Measurements from ENCODE around the gene PLCB1.
"Not testable (repeated sequence)": the region's sequence is repeated elsewhere in the genome, so short reads cannot be mapped to it uniquely, and the experiment has no call there.

PLCB1 gene

DNA sequence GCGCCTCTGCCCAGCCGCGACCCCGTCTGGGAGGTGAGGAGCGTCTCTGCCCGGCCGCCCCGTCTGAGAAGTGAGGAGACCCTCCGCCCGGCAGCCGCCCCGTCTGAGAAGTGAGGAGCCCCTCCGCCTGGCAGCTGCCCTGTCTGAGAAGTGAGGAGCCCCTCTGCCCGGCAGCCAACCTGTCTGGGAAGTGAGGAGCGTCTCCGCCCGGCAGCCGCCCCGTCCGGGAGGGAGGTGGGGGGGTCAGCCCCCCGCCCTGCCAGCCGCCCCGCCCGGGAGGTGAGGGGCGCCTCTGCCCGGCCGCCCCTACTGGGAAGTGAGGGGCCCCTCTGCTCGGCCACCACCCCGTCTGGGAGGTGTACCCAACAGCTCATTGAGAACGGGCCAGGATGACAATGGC lies 512.4 kb downstream of the PLCB1 start:
- FAIRE-seq; DNase-seq (ENCODE audit: low spot score): not testable (repeated sequence)

- no peak for DNase-seq (ENCODE audit: low spot score)
- FAIRE-seq: no peak
Observed at GRCh38 chr20:8645326-8645725, 513.3 kb downstream of the PLCB1 start.

DNA sequence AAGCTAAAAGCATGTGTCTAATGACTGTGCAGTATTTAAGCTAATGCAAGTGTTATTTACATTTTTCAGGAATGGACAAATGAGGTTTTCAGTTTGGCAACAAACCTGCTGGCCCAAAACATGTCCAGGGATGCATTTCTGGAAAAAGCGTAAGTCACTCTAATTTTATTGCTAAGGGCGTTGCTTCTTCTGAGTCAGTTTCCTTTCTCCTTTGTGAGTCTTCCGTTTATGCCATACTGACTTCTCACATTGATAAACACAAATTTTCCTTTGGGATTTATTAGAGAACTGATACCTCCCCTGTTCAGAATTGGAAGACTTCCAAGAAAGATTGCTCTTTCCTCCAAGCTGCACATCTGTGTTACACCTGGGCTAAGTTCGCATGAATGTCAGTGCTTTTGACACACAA lies 514.0 kb downstream of the PLCB1 start:
- DNase-seq (ENCODE audit: low spot score) (peak; percentile 27), FAIRE-seq (no peak)

GRCh38 chr20:8646716-8647115 lies 514.6 kb downstream of the PLCB1 start:
- DNase-seq (ENCODE audit: low spot score) (peak; percentile 49), FAIRE-seq (no peak)

DNA sequence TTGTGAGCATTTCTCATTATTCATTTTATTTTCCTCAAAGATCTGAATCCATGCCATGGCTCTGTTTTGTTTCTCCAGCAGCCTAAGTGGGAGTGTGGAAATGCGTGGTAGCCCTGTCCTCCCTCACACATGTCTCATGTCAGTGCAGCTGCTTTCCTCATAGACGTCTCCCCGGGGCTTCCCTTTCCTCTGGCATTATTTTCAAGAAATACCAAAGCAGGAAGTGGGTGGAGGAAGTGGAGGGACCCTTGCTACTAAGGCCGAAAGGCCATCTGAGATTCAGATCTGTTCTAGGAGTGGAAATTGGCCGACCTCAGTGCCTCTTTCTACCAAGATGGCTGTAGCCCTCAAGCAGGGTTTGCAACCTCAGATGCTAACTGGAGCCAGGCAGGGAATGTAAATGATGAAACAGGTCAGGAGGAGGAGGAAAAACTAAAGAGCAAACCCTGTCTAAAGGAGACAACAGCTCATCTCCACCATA lies 515.9 kb downstream of the PLCB1 start:
- FAIRE-seq (no peak), DNase-seq (ENCODE audit: low spot score) (no peak)

DNA sequence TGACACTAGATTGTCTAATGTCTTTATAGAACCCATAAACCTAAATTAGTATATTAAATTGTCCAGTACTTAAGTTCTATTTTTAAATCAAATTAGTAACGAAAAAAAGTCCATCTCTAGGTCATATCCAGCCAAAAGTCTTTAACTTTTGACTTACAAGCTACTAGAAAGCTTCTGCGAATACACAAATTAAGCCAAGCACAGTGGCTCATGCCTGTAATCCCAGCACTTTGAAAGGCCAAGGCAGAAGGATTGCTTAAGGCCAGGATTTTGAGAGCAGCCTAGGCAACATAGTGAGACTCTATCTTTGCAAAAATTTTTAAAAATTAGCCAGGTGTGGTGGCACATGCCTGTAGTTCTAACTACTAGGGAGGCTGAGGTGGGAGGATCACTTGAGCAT lies 516.4 kb downstream of the PLCB1 start:
- DNase-seq (ENCODE audit: low spot score) (no peak), FAIRE-seq (no peak)

DNA sequence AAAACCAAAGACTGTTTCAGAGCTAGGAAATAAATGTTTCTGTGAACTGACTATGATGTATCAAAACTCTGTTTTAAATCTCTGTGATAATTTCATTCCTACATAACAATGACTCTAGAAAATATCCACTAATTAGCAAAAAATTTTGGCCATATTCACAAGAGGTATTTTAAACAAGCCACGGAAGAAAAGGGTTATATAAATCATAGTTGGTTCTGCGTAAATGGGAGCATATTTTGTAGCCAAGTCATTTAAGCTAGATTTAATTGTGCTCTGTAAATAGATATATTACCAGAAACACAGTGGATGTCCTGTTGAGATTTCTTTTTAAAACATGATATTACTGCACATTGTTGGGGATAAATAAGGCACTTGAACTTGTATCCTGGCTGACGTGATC lies 520.3 kb downstream of the PLCB1 start:
- no peak for FAIRE-seq
- DNase-seq (ENCODE audit: low spot score): no peak

- no peak for FAIRE-seq
- no peak for DNase-seq (ENCODE audit: low spot score)
Observed at GRCh38 chr20:8654486-8654885, 522.4 kb downstream of the PLCB1 start.

GRCh38 chr20:8656335-8656734 lies 524.3 kb downstream of the PLCB1 start:
- FAIRE-seq: no peak
- no peak for DNase-seq (ENCODE audit: low spot score)

DNA sequence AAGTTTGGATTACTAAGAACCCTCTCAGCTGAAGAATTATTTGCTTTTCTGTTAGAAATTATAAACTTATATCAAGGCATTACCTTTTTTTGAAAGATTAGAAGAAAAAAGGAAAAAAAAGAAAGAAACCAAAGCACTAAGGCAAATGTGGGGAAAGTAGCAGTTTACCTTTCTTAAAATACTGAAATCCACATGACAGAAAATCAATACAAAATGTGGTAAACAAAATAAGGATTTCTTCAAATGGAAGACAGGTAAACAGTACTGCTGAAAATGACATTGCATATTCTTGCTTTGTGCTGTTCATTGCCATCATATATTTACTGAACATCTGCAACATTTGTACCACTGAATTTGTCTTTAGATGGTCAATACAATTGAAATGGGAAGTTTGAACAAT lies 525.6 kb downstream of the PLCB1 start:
- FAIRE-seq (no peak), DNase-seq (ENCODE audit: low spot score) (no peak)

DNA sequence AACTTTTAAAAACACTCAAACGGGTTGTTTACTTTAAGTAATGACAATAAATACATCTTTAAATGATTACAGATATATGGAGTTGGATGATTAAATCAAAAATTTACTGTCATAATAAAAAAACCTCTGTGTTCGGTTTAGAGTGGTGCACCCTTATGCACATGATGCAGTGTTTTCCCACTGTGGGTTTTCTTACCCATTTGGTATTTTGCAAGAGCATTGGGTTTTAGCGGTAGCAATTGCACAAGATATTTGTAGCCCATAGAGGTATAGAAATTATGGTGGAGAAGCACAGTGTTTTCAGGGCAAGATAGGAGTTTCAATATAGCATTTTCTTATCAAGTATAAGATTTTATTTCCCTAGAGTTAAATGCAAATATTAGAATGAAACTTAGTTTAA lies 526.0 kb downstream of the PLCB1 start:
- no peak for DNase-seq (ENCODE audit: low spot score)
- FAIRE-seq: no peak

DNA sequence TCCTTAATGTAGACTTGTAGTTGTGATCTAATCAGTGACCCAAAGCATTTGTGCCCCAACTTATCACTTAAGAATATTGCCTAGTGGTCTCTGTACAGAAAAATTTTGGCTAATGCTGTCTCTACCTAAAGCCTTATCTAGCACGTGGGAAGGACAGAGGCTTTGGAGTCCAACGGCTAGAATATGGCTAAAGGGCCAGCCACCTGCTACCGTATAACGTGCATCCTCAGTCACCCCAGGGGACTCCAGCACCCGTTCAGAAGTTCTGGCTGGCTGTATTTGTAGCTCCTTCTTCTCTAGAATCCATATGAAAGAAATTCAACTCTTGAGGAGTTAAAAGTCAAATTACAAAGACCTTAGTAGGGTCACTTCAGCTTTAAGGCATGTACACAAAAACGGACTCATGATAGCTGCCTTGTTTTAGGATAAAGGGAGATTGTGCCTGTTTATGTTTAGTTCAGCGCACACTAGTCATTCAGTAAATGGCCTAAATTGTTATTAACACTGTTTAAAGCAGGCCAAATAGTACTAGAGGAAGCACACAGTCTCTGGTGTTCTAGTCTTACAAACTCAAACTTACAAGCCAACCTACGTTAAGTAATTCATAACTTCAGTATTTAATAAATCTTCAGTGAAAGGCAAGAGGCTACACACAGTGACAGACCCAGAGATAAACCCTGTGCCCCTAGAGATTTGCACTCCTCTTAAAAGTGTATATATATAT lies 529.3 kb downstream of the PLCB1 start:
- FAIRE-seq (no peak), DNase-seq (ENCODE audit: low spot score) (no peak)

GRCh38 chr20:8662433-8662954 lies 530.4 kb downstream of the PLCB1 start:
- DNase-seq (ENCODE audit: low spot score) (no peak), FAIRE-seq (no peak)

DNA sequence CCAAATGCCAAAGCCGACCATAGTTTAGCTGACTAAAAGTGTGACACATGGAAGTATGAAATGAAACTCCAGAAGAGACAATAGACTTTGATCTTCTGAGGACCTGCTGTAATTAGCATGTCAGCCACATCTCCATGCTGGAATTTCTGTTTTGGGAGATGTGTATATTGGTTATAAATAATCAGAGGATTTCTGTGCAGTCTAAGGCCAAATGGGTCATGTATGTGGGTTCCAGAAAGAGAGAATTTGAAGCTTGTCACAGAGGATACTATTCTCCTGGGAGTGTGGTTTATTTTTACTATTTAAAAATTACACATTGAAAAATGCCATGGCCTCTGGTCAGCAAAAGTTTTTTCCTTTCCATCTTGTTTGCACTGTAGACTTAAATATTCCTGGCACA lies 531.4 kb downstream of the PLCB1 start:
- FAIRE-seq (no peak), DNase-seq (ENCODE audit: low spot score) (no peak)

GRCh38 chr20:8664778-8665177 lies 532.7 kb downstream of the PLCB1 start:
- FAIRE-seq (no peak), DNase-seq (ENCODE audit: low spot score) (no peak)

DNA sequence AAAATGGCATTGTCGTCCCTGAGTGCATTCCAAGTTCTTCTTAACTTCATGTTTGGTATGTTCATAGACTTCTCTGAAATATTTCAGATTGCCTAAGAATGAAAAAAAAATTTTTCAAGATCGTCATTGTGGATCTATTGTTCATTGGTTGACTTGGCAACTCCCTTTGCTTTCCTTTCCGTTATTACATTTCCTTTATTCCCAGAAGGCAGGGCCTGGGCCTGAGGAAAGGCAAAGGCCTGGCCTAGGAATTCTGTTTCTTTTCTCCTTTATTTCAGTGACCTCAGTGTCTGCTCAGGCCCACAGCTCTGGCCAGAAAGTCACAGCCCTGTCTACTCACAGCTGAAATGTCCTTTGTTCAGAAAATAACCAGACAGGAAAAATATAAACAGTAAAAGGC lies 535.2 kb downstream of the PLCB1 start:
- FAIRE-seq: no peak
- DNase-seq (ENCODE audit: low spot score): no peak

GRCh38 chr20:8670207-8670892 lies 538.3 kb downstream of the PLCB1 start:
- DNase-seq (ENCODE audit: low spot score) (no peak), FAIRE-seq (no peak)

DNA sequence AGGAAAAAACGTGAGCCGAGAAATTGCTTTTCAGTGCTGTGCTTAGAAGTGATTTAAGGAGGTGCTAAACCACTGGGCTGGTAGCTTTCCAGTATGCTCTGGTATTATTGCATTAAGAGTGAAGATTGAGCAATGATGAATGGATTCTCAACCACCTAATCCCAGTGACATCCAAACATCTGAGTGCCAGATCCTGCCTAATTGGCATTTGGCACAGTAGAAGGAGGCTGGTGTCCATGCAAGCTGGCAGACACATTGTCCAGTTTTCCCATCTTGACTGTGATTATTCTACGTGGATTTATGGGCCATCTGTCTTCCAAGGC lies 538.8 kb downstream of the PLCB1 start:
- no peak for FAIRE-seq
- DNase-seq (ENCODE audit: low spot score): no peak

DNA sequence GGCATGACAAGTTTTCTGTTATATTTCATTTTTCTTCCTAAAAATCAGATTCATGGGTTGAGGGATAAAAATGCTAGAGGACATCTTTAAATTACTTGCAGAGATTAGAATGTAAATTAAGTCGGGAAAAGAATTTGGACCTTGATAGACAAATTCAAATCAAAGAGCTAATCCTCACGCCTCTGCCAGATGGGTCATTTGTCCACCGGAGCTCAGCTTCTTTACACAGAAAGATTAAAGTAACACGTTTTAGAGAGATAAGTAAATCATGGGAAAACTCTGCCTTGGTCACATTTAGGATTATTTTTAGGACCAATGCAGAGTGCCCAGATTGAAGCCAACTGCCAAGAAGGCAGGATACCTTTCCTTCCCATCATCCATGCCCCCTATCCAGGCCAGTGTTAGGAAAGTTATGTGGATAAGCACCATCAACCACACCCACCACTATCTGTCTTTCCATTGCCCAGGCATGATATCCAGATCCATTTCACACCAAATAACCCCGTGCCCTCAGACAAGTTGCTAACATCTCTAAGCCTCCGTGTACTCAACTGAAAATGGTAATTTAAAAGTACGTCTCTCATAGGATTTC lies 539.4 kb downstream of the PLCB1 start:
- DNase-seq (ENCODE audit: low spot score): no peak
- FAIRE-seq: no peak

DNA sequence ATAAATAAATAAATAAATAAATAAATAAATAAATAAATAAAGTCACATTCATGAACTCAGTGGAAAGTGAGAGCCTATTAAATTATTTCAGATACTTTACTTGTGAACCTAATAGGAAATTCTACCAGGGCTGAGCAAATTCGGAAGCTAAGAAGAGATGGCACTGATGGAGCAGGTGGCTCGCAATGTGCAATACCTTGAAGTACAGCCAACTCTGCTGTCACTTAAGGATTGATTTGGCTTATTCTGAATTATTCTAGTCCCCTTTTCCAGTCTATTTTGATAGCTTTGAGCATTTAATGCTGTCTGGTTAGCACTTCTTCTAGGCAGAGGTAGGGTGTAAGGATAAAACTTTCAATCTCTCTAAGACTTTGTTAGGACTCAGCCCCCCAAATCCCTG lies 541.0 kb downstream of the PLCB1 start:
- DNase-seq (ENCODE audit: low spot score): no peak

GRCh38 chr20:8675896-8676295 lies 543.8 kb downstream of the PLCB1 start:
- DNase-seq (ENCODE audit: low spot score) (no peak), FAIRE-seq (no peak)

More for the DNA sequence above, 541.0 kb downstream of the PLCB1 start:
- FAIRE-seq: no peak

DNA sequence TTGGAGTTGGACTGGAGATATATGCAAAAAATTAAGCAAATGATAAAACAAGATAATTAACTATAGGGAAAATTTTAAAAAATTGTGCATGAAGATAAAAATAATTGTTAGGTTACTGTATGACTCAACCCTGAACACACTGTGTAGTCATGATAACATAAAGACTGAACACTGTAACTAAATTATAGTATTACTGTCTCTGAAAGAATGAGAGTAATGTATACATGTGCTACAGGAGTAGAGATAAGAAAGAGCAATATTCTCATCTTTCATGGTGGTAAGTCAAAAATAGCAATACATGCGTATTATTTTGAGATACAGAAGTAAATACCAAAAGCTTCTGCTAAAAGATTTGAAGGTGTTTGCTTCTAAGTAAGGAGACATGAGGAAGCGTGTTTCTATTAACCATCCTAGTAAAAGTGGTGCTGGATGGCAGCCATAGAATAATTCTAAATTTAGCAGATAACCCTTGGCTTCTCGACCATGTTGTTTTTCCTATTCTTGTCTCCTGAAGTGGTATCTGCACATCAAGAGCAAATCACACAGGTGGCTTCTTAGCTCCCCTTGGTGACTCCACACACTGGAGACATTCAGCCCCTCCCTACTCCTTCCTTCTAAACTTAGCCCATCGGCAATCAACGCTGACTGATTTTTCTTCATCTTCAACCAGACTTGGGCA lies 546.2 kb downstream of the PLCB1 start:
- no peak for DNase-seq (ENCODE audit: low spot score)

More for the DNA sequence above, 546.2 kb downstream of the PLCB1 start:
- FAIRE-seq: no peak

Data from urothelium cell line (cell line).